Endothelial cell of umbilical vein (primary cell): ENCODE measurements around the gene PRKG1. TPM values are rescaled to one million over a fixed set of nuclear protein-coding genes. Genes with fewer than 3 reads are reported as not detected.
A peak's percentile ranks its signal among the peaks of the same experiment; 100 is the strongest.

Experiments
- BruUV-seq: library from RNA; stranded (reverse); fragments of 400-500 nt; replicated peaks from 2 replicates; lab custom pipeline; 2021; lab: Mats Ljungman, UMichigan
- CTCF ChIA-PET: fragments of 300-600, 350-600 bp; sonication (Branson Sonifier 250); formaldehyde crosslinking; loops from one replicate; lab custom pipeline; 2021; ENCODE audit warnings: antibody characterized with exemption, inconsistent platforms; lab: Charles Lee
- POLR2A ChIA-PET: fragments of 300-600, 350-600 bp; sonication (Branson Sonifier 250); formaldehyde crosslinking; loops from one replicate; lab custom pipeline; 2021; ENCODE audit warnings: antibody characterized with exemption, inconsistent platforms; lab: Charles Lee
- DNase-seq: peaks from one replicate; pipeline ENCODE4 v3.0.0-alpha.2; 2011; ENCODE audit warnings: low read depth, low spot score
- FAIRE-seq: peaks from 2 replicates; lab custom pipeline; 2011; peaks lifted over from hg19 to GRCh38; lab: Jason Lieb, UNC
- H2AFZ ChIP-seq: 2 replicates; pipeline ENCODE4 v1.6.0; 2012; ENCODE audit warnings: low read depth, low read length, control low read depth, inconsistent platforms
- H3K27ac ChIP-seq: 2 replicates; pipeline ENCODE4 v1.5.1; 2011; ENCODE audit warnings: low read depth, mild to moderate bottlenecking, control low read depth, low read length, moderate library complexity; ENCODE audit not compliant: insufficient read depth
- H3K27me3 ChIP-seq, 2 experiments: 2 replicates each; pipeline versions ENCODE4 v1.6.0 to v1.6.1; 2011; ENCODE audit warnings: low read length in 2 of 2, mixed read lengths in 1 of 2; ENCODE audit not compliant: control insufficient read depth in 2 of 2, insufficient read depth in 2 of 2
- H3K36me3 ChIP-seq, 2 experiments: 2 replicates in 1 of 2; 3 replicates in 1 of 2; pipeline ENCODE4 v1.5.1; 2011; ENCODE audit warnings: low read length in 2 of 2, mild to moderate bottlenecking in 1 of 2, moderate library complexity in 1 of 2; ENCODE audit not compliant: control insufficient read depth in 2 of 2, insufficient read depth in 2 of 2; ENCODE audit errors: extremely low read depth in 1 of 2
- H3K4me1 ChIP-seq: 3 replicates; pipeline ENCODE4 v1.5.1; 2011; ENCODE audit warnings: mild to moderate bottlenecking, low read length; ENCODE audit not compliant: control insufficient read depth, insufficient read depth; ENCODE audit errors: extremely low read depth
- H3K4me2 ChIP-seq: 2 replicates; pipeline ENCODE4 v1.6.1; 2011; ENCODE audit warnings: low read length, control low read depth, mixed read lengths; ENCODE audit not compliant: insufficient read depth
- H3K4me3 ChIP-seq, 3 experiments: fragments of 200-600 bp in 1 of 3; sonication (generic), shearing (Covaris generic) in 1 of 3; replicated peaks in 1 of 3; 2 replicates each; pipeline ENCODE4 v1.5.1; 2011 to 2016; ENCODE audit warnings: control low read depth in 3 of 3, low read length in 3 of 3, mild to moderate bottlenecking in 2 of 3, inconsistent platforms in 1 of 3, low read depth in 1 of 3, moderate library complexity in 1 of 3; ENCODE audit not compliant: insufficient read depth in 1 of 3
- H3K79me2 ChIP-seq: 2 replicates; pipeline ENCODE4 v1.6.0; 2012; ENCODE audit warnings: low read length, inconsistent platforms; ENCODE audit not compliant: control insufficient read depth, insufficient read depth
- H3K9ac ChIP-seq: replicated peaks from 2 replicates; pipeline ENCODE3; 2011; ENCODE audit warnings: low read length, control low read depth; ENCODE audit not compliant: insufficient read depth; ENCODE audit errors: extremely low read depth
- H3K9me1 ChIP-seq: replicated peaks from 3 replicates; pipeline ENCODE4 v1.6.0; 2011; ENCODE audit warnings: mild to moderate bottlenecking, low read length; ENCODE audit not compliant: control insufficient read depth, insufficient read depth; ENCODE audit errors: extremely low read depth
- H3K9me3 ChIP-seq: replicated peaks from 2 replicates; pipeline ENCODE4 v1.5.1; 2012; ENCODE audit warnings: low read length, inconsistent platforms; ENCODE audit not compliant: control insufficient read depth, insufficient read depth
- H4K20me1 ChIP-seq: replicated peaks from 2 replicates; pipeline ENCODE3; 2011; ENCODE audit warnings: mild to moderate bottlenecking, low read length; ENCODE audit not compliant: control insufficient read depth, insufficient read depth; ENCODE audit errors: extremely low read depth
- EZH2 ChIP-seq: IDR thresholded peaks from 2 replicates; pipeline ENCODE4 v1.6.1; 2012; ENCODE audit warnings: borderline replicate concordance, low read depth, mild to moderate bottlenecking, moderate library complexity, low read length, inconsistent platforms; ENCODE audit not compliant: severe bottlenecking
- FOS ChIP-seq: IDR thresholded peaks from 2 replicates; pipeline ENCODE4 v1.6.1; 2011; ENCODE audit warnings: mild to moderate bottlenecking, low read length, moderate library complexity, borderline replicate concordance; ENCODE audit not compliant: insufficient read depth
- GATA2 ChIP-seq: IDR thresholded peaks from 2 replicates; pipeline ENCODE4 v1.7.0; 2011; ENCODE audit warnings: low read depth, mild to moderate bottlenecking, moderate library complexity, mixed read lengths, low read length; ENCODE audit not compliant: insufficient read length, insufficient read depth
- JUN ChIP-seq: IDR thresholded peaks from 2 replicates; pipeline ENCODE4 v1.6.1; 2011; ENCODE audit warnings: borderline replicate concordance, low read depth; ENCODE audit not compliant: insufficient read length, insufficient read depth
- MYC ChIP-seq: IDR thresholded peaks from one replicate; pipeline ENCODE4 v1.6.1; 2011; ENCODE audit warnings: mild to moderate bottlenecking, low read depth, low read length
- POLR2A ChIP-seq: IDR thresholded peaks from 2 replicates; pipeline ENCODE4 v1.6.1; 2012; ENCODE audit warnings: low read depth, mild to moderate bottlenecking, control low read depth, low read length
- POLR2AphosphoS5 ChIP-seq: IDR thresholded peaks from 2 replicates; pipeline ENCODE4 v1.6.1; 2012; ENCODE audit warnings: low read depth, mild to moderate bottlenecking, control low read depth, low read length, moderate library complexity; ENCODE audit not compliant: insufficient read depth
- dilution Hi-C: fragments of 300-500 bp; cut with MboI; formaldehyde crosslinking; loops from one replicate; pipeline ENCODE4 v1.15.0; 2019; ENCODE audit warnings: low sequenced_read_pairs; ENCODE audit not compliant: extremely low pct_ligation_motif_present
- intact Hi-C: fragments of 100-400 bp; cut with micrococcal nuclease; formaldehyde crosslinking; loops from one replicate; pipeline ENCODE4 v1.10.0; 2022
- polyA plus RNA-seq, 4 experiments: library from polyadenylated mRNA; depleted of rRNA in 3 of 4; stranded (reverse) in 3 of 4; unstranded in 1 of 4; fragments of >200 nt; gene quantifications; 2 replicates each; pipeline versions ENCODE4 v1.2.1 to v1.2.3, GENCODE V29; 2011 to 2012; ENCODE audit warnings: missing spikeins in 1 of 4
- total RNA-seq: library from RNA; stranded (reverse); gene quantifications from 2 replicates; pipeline ENCODE4 v1.2.3, GENCODE V29; 2021
- TF ChIP-seq, protein P1 (sequence below): IDR thresholded peaks from 2 replicates; pipeline ENCODE4 v1.6.1; 2011; ENCODE audit not compliant: insufficient read depth, insufficient read length
- TF ChIP-seq, protein P2 (sequence below), 2 donors: IDR thresholded peaks; 1 replicate in 1 of 2; 2 replicates in 1 of 2; pipeline ENCODE4 v1.5.1; 2011; ENCODE audit warnings: low read length in 2 of 2, mild to moderate bottlenecking in 2 of 2, moderate library complexity in 2 of 2, control low read depth in 1 of 2, inconsistent platforms in 1 of 2, low read depth in 1 of 2; ENCODE audit not compliant: insufficient read depth in 1 of 2; ENCODE audit errors: extremely low read depth in 1 of 2

Gene PRKG1
- total and polyA plus RNA-seq, 2 donors (not counting 3 experiments of a cell fraction or from before 2014, with no cell fraction given): 0.01 to 0.18 TPM

DNA sequence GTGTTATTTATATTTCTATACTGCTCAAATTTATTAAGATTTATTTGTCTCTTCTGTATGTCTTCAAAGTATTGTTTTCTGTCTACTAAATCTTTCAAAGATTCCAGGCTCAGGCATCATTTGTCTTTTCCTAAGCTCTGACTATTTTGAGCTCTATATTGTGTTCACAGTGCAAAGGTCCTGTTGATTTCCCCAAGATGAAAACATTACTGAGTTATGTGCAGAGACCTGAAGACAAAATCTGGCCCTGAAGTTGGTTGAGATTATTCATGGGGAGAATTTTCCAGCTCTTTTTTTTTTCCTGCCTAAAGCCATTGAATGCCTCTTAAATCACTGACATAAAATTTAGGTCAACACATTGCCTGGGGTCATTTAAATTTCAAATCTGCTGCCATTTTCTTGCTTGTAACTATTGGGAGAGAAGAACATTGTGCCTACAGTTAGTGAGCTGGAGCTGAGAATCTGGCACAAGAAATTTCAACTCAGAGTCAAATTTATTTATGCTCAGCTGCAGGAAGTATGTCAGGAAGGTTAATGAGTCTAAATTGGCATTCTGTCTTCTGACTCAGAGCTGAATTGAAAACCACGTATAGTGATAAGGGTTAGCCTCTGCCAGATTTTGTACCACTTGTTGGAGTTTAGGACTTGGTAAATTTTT is 593.5 kb downstream of the PRKG1 start:
- Histone ChIP-seq H3K9me1 (no peaks in the 10 kb centered on the region), H3K79me2 (no peaks in the 10 kb centered on the region), H3K4me2 (no peak overlapping the region), H3K9me3 (no peaks in the 10 kb centered on the region), H3K4me3 (no peak overlapping the region), H3K27ac (no peak overlapping the region), H3K27me3 (peaks cover 2 to 4% of the 10 kb centered on the region in 2 experiments), H2AFZ (no peak overlapping the region), H3K9ac (no peak overlapping the region), H3K36me3 (no peaks in the 10 kb centered on the region), H3K4me1 (peaks cover 8% of the 10 kb centered on the region), H4K20me1 (no peaks in the 10 kb centered on the region)
- intact Hi-C loops: no loop called here
- TF ChIP-seq GATA2 (peak; percentile 77), POLR2A (no peak), MYC (no peak), FOS (peak; percentile 49), POLR2AphosphoS5 (no peak), EZH2 (no peak), JUN (peak; percentile 16)
- TF ChIP-seq, protein P1, sequence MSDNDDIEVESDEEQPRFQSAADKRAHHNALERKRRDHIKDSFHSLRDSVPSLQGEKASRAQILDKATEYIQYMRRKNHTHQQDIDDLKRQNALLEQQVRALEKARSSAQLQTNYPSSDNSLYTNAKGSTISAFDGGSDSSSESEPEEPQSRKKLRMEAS: no peak
- TF ChIP-seq, protein P2, sequence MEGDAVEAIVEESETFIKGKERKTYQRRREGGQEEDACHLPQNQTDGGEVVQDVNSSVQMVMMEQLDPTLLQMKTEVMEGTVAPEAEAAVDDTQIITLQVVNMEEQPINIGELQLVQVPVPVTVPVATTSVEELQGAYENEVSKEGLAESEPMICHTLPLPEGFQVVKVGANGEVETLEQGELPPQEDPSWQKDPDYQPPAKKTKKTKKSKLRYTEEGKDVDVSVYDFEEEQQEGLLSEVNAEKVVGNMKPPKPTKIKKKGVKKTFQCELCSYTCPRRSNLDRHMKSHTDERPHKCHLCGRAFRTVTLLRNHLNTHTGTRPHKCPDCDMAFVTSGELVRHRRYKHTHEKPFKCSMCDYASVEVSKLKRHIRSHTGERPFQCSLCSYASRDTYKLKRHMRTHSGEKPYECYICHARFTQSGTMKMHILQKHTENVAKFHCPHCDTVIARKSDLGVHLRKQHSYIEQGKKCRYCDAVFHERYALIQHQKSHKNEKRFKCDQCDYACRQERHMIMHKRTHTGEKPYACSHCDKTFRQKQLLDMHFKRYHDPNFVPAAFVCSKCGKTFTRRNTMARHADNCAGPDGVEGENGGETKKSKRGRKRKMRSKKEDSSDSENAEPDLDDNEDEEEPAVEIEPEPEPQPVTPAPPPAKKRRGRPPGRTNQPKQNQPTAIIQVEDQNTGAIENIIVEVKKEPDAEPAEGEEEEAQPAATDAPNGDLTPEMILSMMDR (IDR thresholded peaks at IDR 0.05; ENCODE audit: extremely low read depth in 1 of 2, insufficient read depth in 1 of 2, low read depth in 1 of 2, low read length in 2 of 2): no peak
- CTCF ChIA-PET: interaction anchor here (0.6 to 1.5 kb wide), 10 partner anchors 9 to 107 kb away, joined by 3 to 7 read pairs (median 4); no protein-coding TSS in a partner anchor
- dilution Hi-C loops: no loop called here
- FAIRE-seq (peak; percentile 46), DNase-seq (peak; percentile 80)
- POLR2A ChIA-PET: interaction anchor here (0.7 kb wide), 1 partner anchor 22 kb away, joined by 3 read pairs; no protein-coding TSS in a partner anchor
- no TSS peak for BruUV-seq
